HG03521 (cell line): Measurements from ENCODE around the gene ZP1.

ENCODE experiments used
- ATAC-seq: cut with Tn5 transposase; IDR thresholded peaks from one replicate; pipeline ENCODE4 v1.9.1; 2021; ENCODE audit warnings: mild to moderate bottlenecking, moderate library complexity; ENCODE audit not compliant: unreplicated experiment

ZP1 gene

GRCh38 chr11:60922906-60923305, 55.6 kb downstream of the ZP1 start:
- ATAC-seq, result no peak

- ATAC-seq, result no peak
Measured at GRCh38 chr11:60923326-60923725, 56.0 kb downstream of the ZP1 start.

- no peak for ATAC-seq
Measured at GRCh38 chr11:60923800-60924109, 56.4 kb downstream of the ZP1 start.

GRCh38 chr11:60924110-60924905, 57.0 kb downstream of the ZP1 start, which contains the start of gene TMEM132A:
Gene TMEM132A (plus strand): TSS chr11:60924460. CDS start chr11:60924634, 174 bp downstream.
- no peak for ATAC-seq
